HepG2 (cell line): ENCODE data around the gene ACSL3. TPM values are rescaled to one million over a fixed set of nuclear protein-coding genes. Genes with fewer than 3 reads are reported as not detected.
A peak's percentile ranks its signal among the peaks of the same experiment; 100 is the strongest.

Experiments
- ARID3A ChIP-seq: IDR thresholded peaks from 2 replicates; pipeline ENCODE4 v1.6.1; 2012; ENCODE audit warnings: low read depth, low read length, improper control_type of control experiment
- ARID4A ChIP-seq: sonication (generic); formaldehyde crosslinking; IDR thresholded peaks from 2 replicates; pipeline ENCODE4 v1.5.0; 2020; ENCODE audit warnings: mild to moderate bottlenecking, missing genetic modification reagents, borderline replicate concordance
- GABPB1 ChIP-seq: IDR thresholded peaks from 2 replicates; pipeline ENCODE4 v1.6.1; 2016; ENCODE audit warnings: mild to moderate bottlenecking, missing genetic modification reagents, moderate library complexity, missing compliant biosample characterization
- HNF1B ChIP-seq: sonication (generic); formaldehyde crosslinking; IDR thresholded peaks from 2 replicates; pipeline ENCODE4 v1.5.1; 2020; ENCODE audit warnings: mild to moderate bottlenecking, moderate library complexity, missing genetic modification reagents
- MTF2 ChIP-seq: sonication (generic); formaldehyde crosslinking; IDR thresholded peaks from 2 replicates; pipeline ENCODE4 v1.5.0; 2020; ENCODE audit warnings: missing genetic modification reagents, borderline replicate concordance
- NR0B2 ChIP-seq: sonication (generic); formaldehyde crosslinking; IDR thresholded peaks from 2 replicates; pipeline ENCODE4 v1.4.0; 2020; ENCODE audit warnings: mild to moderate bottlenecking, missing genetic modification reagents
- RBFOX2 ChIP-seq: fragments of 200-400 bp; formaldehyde crosslinking; IDR thresholded peaks from 2 replicates; pipeline ENCODE4 v1.6.1; 2017; ENCODE audit warnings: low read depth, mild to moderate bottlenecking, low read length
- SAP130 ChIP-seq: IDR thresholded peaks from 2 replicates; pipeline ENCODE4 v1.6.1; 2016; ENCODE audit warnings: low read depth
- ZBTB26 ChIP-seq: IDR thresholded peaks from 2 replicates; pipeline ENCODE4 v1.6.1; 2016; ENCODE audit warnings: missing compliant biosample characterization, missing genetic modification reagents, borderline replicate concordance
- ZBTB7B ChIP-seq: sonication (generic); formaldehyde crosslinking; IDR thresholded peaks from 2 replicates; pipeline ENCODE4 v1.4.0; 2020; ENCODE audit warnings: missing genetic modification reagents
- ZFP37 ChIP-seq: sonication (generic); formaldehyde crosslinking; IDR thresholded peaks from 2 replicates; pipeline ENCODE4 v1.4.0; 2020; ENCODE audit warnings: missing genetic modification reagents, borderline replicate concordance
- ZKSCAN8 ChIP-seq: IDR thresholded peaks from 2 replicates; pipeline ENCODE4 v1.6.1; 2016; ENCODE audit warnings: borderline replicate concordance, missing genetic modification reagents, missing compliant biosample characterization
- ZNF121 ChIP-seq: sonication (generic); formaldehyde crosslinking; IDR thresholded peaks from 2 replicates; pipeline ENCODE4 v1.5.0; 2020; ENCODE audit warnings: mild to moderate bottlenecking, missing genetic modification reagents
- ZNF274 ChIP-seq: sonication (generic); formaldehyde crosslinking; IDR thresholded peaks from 2 replicates; pipeline ENCODE4 v1.5.1; 2020; ENCODE audit warnings: mild to moderate bottlenecking, missing genetic modification reagents
- ZNF337 ChIP-seq: sonication (generic); formaldehyde crosslinking; IDR thresholded peaks from 2 replicates; pipeline ENCODE4 v1.5.1; 2020; ENCODE audit warnings: missing genetic modification reagents, low read depth, mild to moderate bottlenecking, borderline replicate concordance
- ZNF382 ChIP-seq: sonication (generic); formaldehyde crosslinking; IDR thresholded peaks from 2 replicates; pipeline ENCODE4 v1.5.0; 2020; ENCODE audit warnings: missing genetic modification reagents, mild to moderate bottlenecking, borderline replicate concordance
- ZNF430 ChIP-seq: sonication (generic); formaldehyde crosslinking; IDR thresholded peaks from 2 replicates; pipeline ENCODE4 v1.9.0; 2021; ENCODE audit warnings: mild to moderate bottlenecking, missing genetic modification reagents
- ZNF773 ChIP-seq: sonication (generic); formaldehyde crosslinking; IDR thresholded peaks from 2 replicates; pipeline ENCODE4 v1.4.0; 2020; ENCODE audit warnings: missing genetic modification reagents, borderline replicate concordance
- polyA plus RNA-seq, 8 experiments: library from polyadenylated mRNA; depleted of rRNA in 3 of 8; stranded (reverse) in 7 of 8; unstranded in 1 of 8; fragments of >200 nt; fragmentation: Illumina TruSeq in 4 of 8; extraction: Trizol in 4 of 8; gene quantifications; 2 replicates each; pipeline versions ENCODE4 v1.2.1 to v1.2.3, GENCODE V29; 2011 to 2016; ENCODE audit warnings: low read depth in 4 of 8, missing spikeins in 1 of 8, mixed read lengths in 1 of 8; ENCODE audit not compliant: insufficient read depth in 1 of 8
- total RNA-seq, 5 experiments: library from RNA; depleted of rRNA; stranded (reverse); fragments of >200 nt; fragmentation: Illumina TruSeq; extraction: Trizol; gene quantifications; 2 replicates each; pipeline ENCODE4 v1.2.3, GENCODE V29; 2016; ENCODE audit warnings: low read depth in 1 of 5

The ACSL3 gene
- total and polyA plus RNA-seq, 2 of the 13 experiments (the other 11 are each of a cell fraction or from before 2014, with no cell fraction given) = 305 to 365 TPM

- 0 out of 2 replicates have a peak, but pooled peaks have one; percentile 27 for TF ChIP-seq ARID4A
- no peak for TF ChIP-seq NR0B2 (CRISPR knock-in tag)
- no peak for TF ChIP-seq ZNF430
- no peak for TF ChIP-seq MTF2 (CRISPR knock-in tag)
- peak; percentile 81; the same call in 1 of the 2 replicates for TF ChIP-seq ZKSCAN8
- TF ChIP-seq ZNF121 = peak; percentile 58; the same call in 1 of the 2 replicates
- no peak for TF ChIP-seq ZNF382 (CRISPR knock-in tag)
- no peak for TF ChIP-seq RBFOX2
- TF ChIP-seq ZBTB26 = no peak
- TF ChIP-seq ARID3A = peak; percentile 68; the same call in 1 of the 2 replicates
- TF ChIP-seq HNF1B (CRISPR knock-in tag) = no peak
- TF ChIP-seq ZNF773 (CRISPR knock-in tag) = no peak
- TF ChIP-seq ZNF337 (CRISPR knock-in tag) = no peak
- no peak for TF ChIP-seq ZBTB7B (CRISPR knock-in tag)
- TF ChIP-seq ZFP37 = 0 out of 2 replicates have a peak, but pooled peaks have one; percentile 29
- TF ChIP-seq ZNF274 (CRISPR knock-in tag) = no peak
- peak; percentile 53 for TF ChIP-seq SAP130 (CRISPR knock-in tag)
- 0 out of 2 replicates have a peak, but pooled peaks have one; percentile 8 for TF ChIP-seq GABPB1 (CRISPR knock-in tag)
Observed at GRCh38 chr2:222903234-222904220, 42.7 kb downstream of the ACSL3 start (continued).
